Nephron progenitor cell (in vitro differentiated cells): ENCODE results near the gene SH3GL1.

ENCODE experiments used
- DNase-seq: peaks from one replicate; pipeline ENCODE4 v3.0.0; 2021
- H3K27ac Mint-ChIP-seq: 2 replicates; pipeline ENCODE4 v1.8.0; 2021; ENCODE audit warnings: mild to moderate bottlenecking, moderate library complexity, mixed read lengths
- H3K27me3 Mint-ChIP-seq: 2 replicates; pipeline ENCODE4 v1.8.0; 2021; ENCODE audit warnings: mild to moderate bottlenecking, low read depth, mixed read lengths; ENCODE audit not compliant: poor library complexity
- H3K36me3 Mint-ChIP-seq: 2 replicates; pipeline ENCODE4 v1.8.0; 2021; ENCODE audit warnings: low read depth, mixed read lengths
- H3K4me1 Mint-ChIP-seq: 2 replicates; pipeline ENCODE4 v1.8.0; 2021; ENCODE audit warnings: mixed read lengths
- H3K4me3 Mint-ChIP-seq: 2 replicates; pipeline ENCODE4 v1.8.0; 2021; ENCODE audit warnings: mild to moderate bottlenecking, moderate library complexity, mixed read lengths
- H3K9me3 Mint-ChIP-seq: 2 replicates; pipeline ENCODE4 v1.8.0; 2021; ENCODE audit warnings: mild to moderate bottlenecking, moderate library complexity, mixed read lengths
- CTCF ChIP-seq: fragments of 200-600 bp; sonication (generic); IDR thresholded peaks from 2 replicates; pipeline ENCODE4 v1.5.0; 2021; ENCODE audit warnings: antibody characterized with exemption

Gene SH3GL1

GRCh38 chr19:4415352-4415751, 15.0 kb upstream of the SH3GL1 start:
- TF ChIP-seq CTCF: no peak
- H3K4me1 Mint-ChIP-seq: peaks cover 20% of the 10 kb centered on the region
- H3K27ac Mint-ChIP-seq: peak overlapping the region; percentile 95
- no peak overlapping the region for H3K4me3 Mint-ChIP-seq
- no peaks in the 10 kb centered on the region for H3K9me3 Mint-ChIP-seq
- H3K27me3 Mint-ChIP-seq: no peaks in the 10 kb centered on the region
- no peak for DNase-seq
- peaks cover 54% of the 10 kb centered on the region for H3K36me3 Mint-ChIP-seq

GRCh38 chr19:4414800-4415321, 14.5 kb upstream of the SH3GL1 start:
- no peaks in the 10 kb centered on the region for H3K9me3 Mint-ChIP-seq
- no peak for DNase-seq
- no peak for TF ChIP-seq CTCF
- peak overlapping the region; percentile 95 for H3K27ac Mint-ChIP-seq
- H3K4me1 Mint-ChIP-seq: peaks cover 20% of the 10 kb centered on the region
- H3K27me3 Mint-ChIP-seq: no peaks in the 10 kb centered on the region
- peak overlapping the region; percentile 14 for H3K4me3 Mint-ChIP-seq
- H3K36me3 Mint-ChIP-seq: peaks cover 54% of the 10 kb centered on the region

GRCh38 chr19:4414144-4414799, 13.9 kb upstream of the SH3GL1 start:
- Mint-ChIP-seq H3K27ac (peak overlapping the region; percentile 95), H3K9me3 (no peaks in the 10 kb centered on the region), H3K27me3 (no peaks in the 10 kb centered on the region), H3K4me3 (no peak overlapping the region), H3K4me1 (peaks cover 25% of the 10 kb centered on the region), H3K36me3 (peaks cover 57% of the 10 kb centered on the region)
- DNase-seq: no peak
- TF ChIP-seq CTCF: no peak

GRCh38 chr19:4413588-4413987, 13.2 kb upstream of the SH3GL1 start:
- H3K9me3 Mint-ChIP-seq: no peaks in the 10 kb centered on the region
- H3K4me3 Mint-ChIP-seq: no peak overlapping the region

GRCh38 chr19:4409123-4409933, 9.0 kb upstream of the SH3GL1 start:
- DNase-seq: no peak
- H3K27me3 Mint-ChIP-seq: no peaks in the 10 kb centered on the region
- H3K4me3 Mint-ChIP-seq: no peak overlapping the region
- H3K27ac Mint-ChIP-seq: peak overlapping the region; percentile 66
- TF ChIP-seq CTCF: no peak
- peaks cover 61% of the 10 kb centered on the region for H3K36me3 Mint-ChIP-seq
- peaks cover 38% of the 10 kb centered on the region for H3K4me1 Mint-ChIP-seq
- H3K9me3 Mint-ChIP-seq: no peaks in the 10 kb centered on the region

More at GRCh38 chr19:4413588-4413987, 13.2 kb upstream of the SH3GL1 start:
- Mint-ChIP-seq H3K27me3 (no peaks in the 10 kb centered on the region), H3K4me1 (peaks cover 32% of the 10 kb centered on the region), H3K27ac (peak overlapping the region; percentile 32), H3K36me3 (peaks cover 64% of the 10 kb centered on the region)
- no peak for DNase-seq
- TF ChIP-seq CTCF: no peak
